Measurements from ENCODE around the gene NDUFAF5. TPM values are rescaled to one million over a fixed set of nuclear protein-coding genes. Genes with fewer than 3 reads are reported as not detected.

NDUFAF5 gene
- total and polyA plus RNA-seq, 2 donors (not counting 3 experiments of a cell fraction or from before 2014, with no cell fraction given) = 9.8 to 26.4 TPM

- no peak overlapping the region for H3K4me3 ChIP-seq (replicated peaks in 1 of 3; ENCODE audit: insufficient read depth in 1 of 3, low read depth in 1 of 3, low read length in 3 of 3)
- dilution Hi-C loops (cut with MboI; ENCODE audit: extremely low pct_ligation_motif_present, low sequenced_read_pairs) (no loop called here), intact Hi-C loops (cut with micrococcal nuclease) (no loop called here)
- no peaks in the 10 kb centered on the region for H3K79me2 ChIP-seq (ENCODE audit: control insufficient read depth, insufficient read depth, low read length)
- no peak overlapping the region for H2AFZ ChIP-seq (ENCODE audit: low read depth, low read length)
- H4K20me1 ChIP-seq (replicated peaks; ENCODE audit: control insufficient read depth, extremely low read depth, insufficient read depth, low read length) = no peaks in the 10 kb centered on the region
- H3K27me3 ChIP-seq (ENCODE audit: control insufficient read depth in 2 of 2, insufficient read depth in 2 of 2, low read length in 2 of 2) = no peaks in the 10 kb centered on the region
- no peak for DNase-seq (ENCODE audit: low read depth, low spot score)
- no peak overlapping the region for H3K9ac ChIP-seq (replicated peaks; ENCODE audit: extremely low read depth, insufficient read depth, low read length)
- H3K9me3 ChIP-seq (replicated peaks; ENCODE audit: control insufficient read depth, insufficient read depth, low read length) = no peaks in the 10 kb centered on the region
- H3K4me2 ChIP-seq (ENCODE audit: insufficient read depth, low read length) = no peak overlapping the region
- no TSS peak for BruUV-seq (replicated peaks)
- no peak for TF ChIP-seq CTCF (IDR thresholded peaks at IDR 0.05; ENCODE audit: extremely low read depth in 1 of 2, insufficient read depth in 1 of 2, low read depth in 1 of 2, low read length in 2 of 2)
- TF ChIP-seq JUN (IDR thresholded peaks at IDR 0.05; ENCODE audit: borderline replicate concordance, insufficient read depth, insufficient read length, low read depth) = no peak
- no peak for TF ChIP-seq MYC (IDR thresholded peaks at IDR 0.05; ENCODE audit: low read depth, low read length)
- no peak for TF ChIP-seq POLR2A (IDR thresholded peaks at IDR 0.05; ENCODE audit: low read depth, low read length)
- no peak for TF ChIP-seq GATA2 (IDR thresholded peaks at IDR 0.05; ENCODE audit: insufficient read depth, insufficient read length, low read depth, low read length)
- TF ChIP-seq FOS (IDR thresholded peaks at IDR 0.05; ENCODE audit: borderline replicate concordance, insufficient read depth, low read length) = no peak
- no peak for TF ChIP-seq MAX (IDR thresholded peaks at IDR 0.05; ENCODE audit: insufficient read depth, insufficient read length)
- no peak for TF ChIP-seq EZH2 (IDR thresholded peaks at IDR 0.05; ENCODE audit: borderline replicate concordance, low read depth, low read length, severe bottlenecking)
- no peak for TF ChIP-seq POLR2AphosphoS5 (IDR thresholded peaks at IDR 0.05; ENCODE audit: insufficient read depth, low read depth, low read length)
- H3K27ac ChIP-seq (ENCODE audit: insufficient read depth, low read depth, low read length) = no peak overlapping the region
- H3K36me3 ChIP-seq (ENCODE audit: control insufficient read depth in 2 of 2, extremely low read depth in 1 of 2, insufficient read depth in 2 of 2, low read length in 2 of 2) = no peaks in the 10 kb centered on the region
- H3K4me1 ChIP-seq (ENCODE audit: control insufficient read depth, extremely low read depth, insufficient read depth, low read length) = no peaks in the 10 kb centered on the region
- CTCF ChIA-PET = no interaction called here
- no peak for FAIRE-seq
- POLR2A ChIA-PET = no interaction called here
- no peaks in the 10 kb centered on the region for H3K9me1 ChIP-seq (replicated peaks; ENCODE audit: control insufficient read depth, extremely low read depth, insufficient read depth, low read length)
These were observed 55.3 kb downstream of the NDUFAF5 start for GRCh38 chr20:13840093-13840465.
